ENCODE results near the gene SPG21. TPM values are rescaled to one million over a fixed set of nuclear protein-coding genes. Genes with fewer than 3 reads are reported as not detected.

The SPG21 gene
- total RNA-seq, 2 experiments from 2014 or later = 59.0 to 65.5 TPM

DNA sequence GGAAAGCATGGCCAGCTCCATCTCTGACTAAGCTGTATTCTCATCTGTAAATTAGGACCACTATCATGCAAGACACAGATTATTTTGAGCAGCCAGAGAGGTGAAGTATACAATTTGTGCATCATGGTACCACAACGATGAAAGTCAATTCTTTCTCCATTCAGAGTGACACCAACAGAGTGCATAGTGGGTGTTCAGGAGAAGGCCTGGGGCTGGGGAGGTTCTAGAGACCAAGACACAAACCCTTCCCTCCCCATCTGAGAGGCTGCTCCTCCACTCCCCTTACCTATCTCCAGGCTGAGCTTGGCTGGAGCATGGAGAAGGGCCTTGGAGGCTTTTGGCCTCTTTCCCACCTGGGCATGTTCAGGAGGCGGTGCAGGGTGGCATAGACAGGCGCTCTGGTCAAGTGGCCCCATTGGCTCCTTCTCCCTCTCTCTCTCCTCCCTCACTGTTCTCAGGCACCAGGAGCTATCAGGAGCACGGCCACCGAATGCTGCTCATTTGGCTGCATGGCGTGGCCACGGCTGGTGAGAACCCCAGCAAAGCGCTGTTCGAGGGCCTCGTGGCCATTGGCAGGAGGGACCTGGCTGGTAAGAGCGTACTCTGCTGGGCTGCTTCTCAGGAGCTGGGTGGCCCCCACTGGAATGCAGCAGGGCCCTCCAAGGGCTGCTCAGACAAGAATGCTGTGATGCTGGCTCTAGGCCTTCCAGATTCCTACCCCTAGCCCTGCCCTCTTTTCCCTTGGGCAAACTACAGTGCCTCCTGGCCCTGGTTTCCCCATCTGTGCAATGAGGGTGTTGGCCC is 40.1 kb downstream of the SPG21 start:
- ChIA-PET CTCF (interaction anchor here (0.6 kb wide), 1 partner anchor 227 kb away, joined by 3 read pairs; no protein-coding TSS in a partner anchor), POLR2A (no interaction called here)
- no peak overlapping the region for H3K27ac Mint-ChIP-seq
- H3K27me3 Mint-ChIP-seq = no peaks in the 10 kb centered on the region
- DNase-seq = no peak
- peaks cover 2% of the 10 kb centered on the region for H3K36me3 Mint-ChIP-seq (ENCODE audit: low read depth)
- no peak overlapping the region for H3K4me3 Mint-ChIP-seq
- H3K4me1 Mint-ChIP-seq = peaks cover under 1% of the 10 kb centered on the region
- no peaks in the 10 kb centered on the region for H3K9me3 Mint-ChIP-seq

- Mint-ChIP-seq H3K4me1 (no peaks in the 10 kb centered on the region), H3K36me3 (ENCODE audit: low read depth) (no peaks in the 10 kb centered on the region), H3K9me3 (no peaks in the 10 kb centered on the region), H3K4me3 (no peak overlapping the region), H3K27me3 (no peaks in the 10 kb centered on the region), H3K27ac (no peak overlapping the region)
- CTCF ChIA-PET = interaction anchor here (0.6 kb wide), 1 partner anchor 435 kb away, joined by 3 read pairs; no protein-coding TSS in a partner anchor
- no peak for DNase-seq
- POLR2A ChIA-PET = no interaction called here
Measured at GRCh38 chr15:64948916-64949315, 40.8 kb downstream of the SPG21 start.

GRCh38 chr15:64947211-64947610 is 42.5 kb downstream of the SPG21 start:
- POLR2A ChIA-PET = no interaction called here
- no peak overlapping the region for H3K4me3 Mint-ChIP-seq
- CTCF ChIA-PET = interaction anchor here (1.5 kb wide), 1 partner anchor 96 kb away, joined by 4 read pairs; no protein-coding TSS in a partner anchor

DNA sequence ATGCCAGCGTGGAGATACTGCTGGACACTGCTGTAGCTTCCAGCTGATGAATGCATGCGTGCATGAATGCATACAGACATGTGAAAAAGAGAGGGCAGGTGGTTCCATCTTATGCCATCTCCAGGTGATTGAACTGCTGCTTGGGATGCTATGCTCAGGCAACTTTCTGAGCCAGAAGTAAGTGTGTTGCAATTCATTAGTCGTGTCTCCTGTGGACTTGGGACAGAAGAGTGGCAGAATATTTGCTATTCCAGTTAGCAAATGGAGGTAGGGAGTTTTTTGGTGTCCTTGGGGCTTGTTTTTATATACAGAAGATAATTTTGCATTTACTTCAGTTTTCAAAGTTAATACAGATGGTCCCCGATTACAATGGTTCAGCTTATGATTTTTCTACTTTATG is 44.8 kb downstream of the SPG21 start:
- H3K4me3 Mint-ChIP-seq = no peak overlapping the region
- ChIA-PET POLR2A (no interaction called here), CTCF (no interaction called here)
- H3K4me1 Mint-ChIP-seq = no peaks in the 10 kb centered on the region
- no peak overlapping the region for H3K27ac Mint-ChIP-seq
- no peak for DNase-seq
- H3K27me3 Mint-ChIP-seq = no peaks in the 10 kb centered on the region
- no peaks in the 10 kb centered on the region for H3K36me3 Mint-ChIP-seq (ENCODE audit: low read depth)
- H3K9me3 Mint-ChIP-seq = no peaks in the 10 kb centered on the region

More at GRCh38 chr15:64947211-64947610, 42.5 kb downstream of the SPG21 start:
- no peak overlapping the region for H3K27ac Mint-ChIP-seq
- H3K36me3 Mint-ChIP-seq (ENCODE audit: low read depth) = no peaks in the 10 kb centered on the region
- no peaks in the 10 kb centered on the region for H3K9me3 Mint-ChIP-seq
- DNase-seq = no peak
- H3K4me1 Mint-ChIP-seq = no peaks in the 10 kb centered on the region
- H3K27me3 Mint-ChIP-seq = no peaks in the 10 kb centered on the region

DNA sequence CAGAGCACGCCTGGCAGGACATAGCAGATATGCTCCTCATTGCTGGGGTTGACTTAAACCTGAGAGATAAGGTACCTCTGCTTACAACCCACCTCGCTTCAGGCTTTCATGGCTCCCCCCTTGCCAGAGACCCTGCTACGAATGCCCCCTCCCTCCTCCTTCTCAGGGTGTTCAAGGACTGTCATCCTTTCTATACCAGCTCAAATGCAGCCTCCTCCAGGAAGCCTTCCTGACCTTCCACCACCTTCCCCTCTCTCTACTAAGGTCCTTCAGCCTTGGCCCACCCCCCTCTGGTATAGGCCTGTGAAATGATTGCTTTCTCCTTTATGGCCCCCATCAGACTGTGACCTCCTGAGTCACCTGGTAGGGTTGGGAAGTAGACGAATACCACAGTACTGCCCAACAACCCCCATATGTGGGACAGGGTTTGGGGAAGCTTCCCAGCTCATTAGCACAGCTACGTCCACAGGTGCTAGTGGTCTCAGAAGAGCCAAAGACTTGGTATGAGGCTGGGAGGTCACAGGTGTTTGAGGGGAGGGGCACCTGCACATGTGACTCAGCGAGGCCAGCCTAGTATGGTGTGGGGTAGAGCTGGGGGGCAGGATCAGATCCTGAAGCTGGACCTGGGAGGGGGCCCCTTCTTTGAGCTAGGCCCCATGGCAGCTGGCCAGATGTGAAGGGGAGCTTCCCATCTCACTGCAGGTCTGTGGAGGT is 46.0 kb downstream of the SPG21 start:
- CTCF ChIA-PET = interaction anchor here (0.8 to 1.1 kb wide), 3 partner anchors 10 to 99 kb away, joined by 3 to 5 read pairs (median 3); no protein-coding TSS in a partner anchor
- Mint-ChIP-seq H3K4me3 (no peak overlapping the region), H3K9me3 (no peaks in the 10 kb centered on the region), H3K36me3 (ENCODE audit: low read depth) (no peaks in the 10 kb centered on the region), H3K4me1 (no peaks in the 10 kb centered on the region), H3K27ac (no peak overlapping the region), H3K27me3 (no peaks in the 10 kb centered on the region)
- no peak for DNase-seq
- POLR2A ChIA-PET = no interaction called here

DNA sequence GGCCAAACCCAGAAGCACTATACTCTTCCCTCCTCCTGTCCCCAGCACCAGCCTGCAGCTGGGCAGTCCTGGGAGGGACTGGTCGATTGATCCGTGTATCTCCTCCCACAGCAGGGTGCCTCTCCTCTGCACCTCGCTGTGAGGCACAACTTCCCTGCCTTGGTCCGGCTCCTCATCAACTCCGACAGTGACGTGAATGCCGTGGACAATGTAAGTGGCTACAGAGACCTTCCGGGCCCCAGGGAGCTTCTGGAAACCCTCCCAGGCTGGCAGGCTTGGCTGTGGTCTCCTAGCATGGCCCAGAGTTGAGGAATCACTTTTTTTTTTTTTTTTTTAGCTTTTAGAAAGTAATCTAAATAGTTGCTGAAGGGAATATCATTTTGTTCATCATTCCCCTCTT is 47.4 kb downstream of the SPG21 start:
- POLR2A ChIA-PET = no interaction called here
- no peak for DNase-seq
- Mint-ChIP-seq H3K4me1 (peaks cover 5% of the 10 kb centered on the region), H3K27me3 (no peaks in the 10 kb centered on the region), H3K27ac (no peak overlapping the region), H3K4me3 (no peak overlapping the region), H3K9me3 (no peaks in the 10 kb centered on the region), H3K36me3 (ENCODE audit: low read depth) (no peaks in the 10 kb centered on the region)
- CTCF ChIA-PET = interaction anchor here (0.6 to 1.0 kb wide), 2 partner anchors 39 to 40 kb away, joined by 4 to 5 read pairs; no protein-coding TSS in a partner anchor

DNA sequence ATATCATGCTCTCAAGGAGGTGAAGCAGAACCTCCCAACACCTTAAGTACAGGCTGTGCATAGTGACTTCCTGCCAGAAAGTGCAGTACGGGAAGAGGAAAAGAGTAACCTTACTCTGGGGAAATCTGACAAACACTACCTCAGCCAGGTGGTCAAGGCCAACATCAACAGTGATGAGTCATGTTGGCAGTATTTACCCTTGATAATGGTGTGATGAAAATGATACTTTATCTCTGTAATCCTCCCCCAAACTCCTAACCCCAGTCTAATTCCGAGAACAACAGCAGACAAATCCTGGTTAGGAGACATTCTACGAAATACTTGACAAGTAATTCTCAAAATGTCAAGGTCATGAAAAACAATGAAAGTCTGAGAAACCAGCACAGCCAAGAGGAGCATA is 51.5 kb downstream of the SPG21 start:
- CTCF ChIA-PET = interaction anchor here (0.7 kb wide), 1 partner anchor 77 kb away, joined by 3 read pairs; no protein-coding TSS in a partner anchor
- peaks cover 5% of the 10 kb centered on the region for H3K4me1 Mint-ChIP-seq
- no peaks in the 10 kb centered on the region for H3K27me3 Mint-ChIP-seq
- H3K4me3 Mint-ChIP-seq = no peak overlapping the region
- no peak for DNase-seq
- H3K36me3 Mint-ChIP-seq (ENCODE audit: low read depth) = no peaks in the 10 kb centered on the region
- POLR2A ChIA-PET = no interaction called here
- no peak overlapping the region for H3K27ac Mint-ChIP-seq
- H3K9me3 Mint-ChIP-seq = no peaks in the 10 kb centered on the region

DNA sequence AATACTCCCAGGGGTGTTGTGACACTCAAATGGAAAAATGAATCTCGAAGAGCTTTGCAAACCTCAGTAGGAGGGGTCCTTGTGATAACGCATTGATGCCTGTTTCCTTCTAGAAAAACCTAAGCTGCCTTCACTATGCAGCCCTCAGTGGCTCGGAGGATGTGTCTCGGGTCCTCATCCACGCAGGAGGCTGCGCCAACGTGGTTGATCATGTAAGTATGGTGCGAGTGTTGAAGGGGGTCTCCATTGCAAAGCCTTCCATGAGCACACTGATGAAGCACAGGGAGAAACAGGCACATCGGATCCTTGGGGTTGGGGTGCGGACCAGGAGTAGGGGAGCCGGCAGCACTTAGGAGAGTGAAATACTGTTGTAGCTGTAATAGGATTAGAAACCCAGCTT is 55.7 kb downstream of the SPG21 start:
- Mint-ChIP-seq H3K4me3 (no peak overlapping the region), H3K4me1 (peaks cover 15% of the 10 kb centered on the region), H3K27me3 (no peaks in the 10 kb centered on the region), H3K9me3 (no peaks in the 10 kb centered on the region), H3K36me3 (ENCODE audit: low read depth) (no peaks in the 10 kb centered on the region), H3K27ac (no peak overlapping the region)
- CTCF ChIA-PET = interaction anchor here (1.1 kb wide), 2 partner anchors 10 to 196 kb away, joined by 3 to 4 read pairs; no protein-coding TSS in a partner anchor
- POLR2A ChIA-PET = no interaction called here
- no peak for DNase-seq

DNA sequence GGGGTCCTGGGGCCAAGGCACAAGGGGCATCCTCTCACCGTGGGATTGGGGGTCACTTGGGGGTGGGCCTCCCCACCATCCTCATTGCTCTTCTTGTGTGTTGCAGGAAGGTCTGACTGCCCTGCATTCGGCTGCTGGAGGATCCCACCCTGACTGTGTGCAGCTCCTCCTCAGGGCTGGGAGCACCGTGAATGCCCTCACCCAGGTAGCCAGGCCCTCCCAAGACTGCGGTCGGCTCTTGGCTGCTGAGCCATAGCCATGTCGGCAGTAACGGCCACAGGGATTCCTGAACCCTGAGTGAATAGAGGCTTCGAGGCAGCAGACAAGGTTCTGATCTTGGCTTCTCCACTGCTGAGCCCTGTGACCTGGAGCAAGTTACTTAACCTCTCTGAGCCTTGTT is 58.3 kb downstream of the SPG21 start:
- CTCF ChIA-PET = no interaction called here
- H3K4me1 Mint-ChIP-seq = peaks cover 23% of the 10 kb centered on the region
- no peaks in the 10 kb centered on the region for H3K9me3 Mint-ChIP-seq
- POLR2A ChIA-PET = no interaction called here
- no peaks in the 10 kb centered on the region for H3K36me3 Mint-ChIP-seq (ENCODE audit: low read depth)
- no peak overlapping the region for H3K4me3 Mint-ChIP-seq
- no peaks in the 10 kb centered on the region for H3K27me3 Mint-ChIP-seq
- no peak overlapping the region for H3K27ac Mint-ChIP-seq
- DNase-seq = no peak

DNA sequence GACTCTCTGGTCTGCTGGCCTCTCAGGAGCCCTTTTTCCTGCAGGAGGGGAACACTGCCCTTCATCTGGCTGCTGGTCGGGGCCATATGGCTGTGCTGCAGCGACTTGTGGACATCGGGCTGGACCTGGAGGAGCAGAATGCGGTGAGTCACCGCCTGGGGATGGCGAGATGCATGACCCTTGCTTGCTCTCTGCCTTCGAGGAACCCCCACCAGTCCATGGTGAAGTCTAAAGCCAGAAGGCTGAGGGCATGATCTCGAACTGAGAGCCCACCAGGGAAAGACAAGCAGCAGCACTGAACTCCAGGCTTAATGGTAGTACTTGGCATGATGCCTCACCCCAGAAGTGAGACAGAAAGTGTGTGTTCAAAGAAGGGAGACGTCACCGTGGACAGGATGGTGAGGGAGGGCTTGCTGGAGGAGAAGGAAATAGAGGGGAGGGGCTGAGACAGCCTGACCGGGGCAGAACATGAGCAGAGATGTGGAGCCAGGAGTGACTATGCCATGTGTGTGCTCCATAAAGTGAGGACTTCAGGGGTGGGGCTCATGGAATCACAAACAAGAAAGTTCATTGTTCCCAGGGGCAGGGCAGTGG is 58.8 kb downstream of the SPG21 start:
- ChIA-PET CTCF (no interaction called here), POLR2A (no interaction called here)
- Mint-ChIP-seq H3K9me3 (no peaks in the 10 kb centered on the region), H3K27ac (no peak overlapping the region), H3K36me3 (ENCODE audit: low read depth) (no peaks in the 10 kb centered on the region), H3K27me3 (no peaks in the 10 kb centered on the region), H3K4me1 (peaks cover 23% of the 10 kb centered on the region), H3K4me3 (no peak overlapping the region)
- no peak for DNase-seq

GRCh38 chr15:64930019-64930652 is 59.6 kb downstream of the SPG21 start:
- ChIA-PET CTCF (no interaction called here), POLR2A (no interaction called here)
- H3K27ac Mint-ChIP-seq = no peak overlapping the region
- H3K27me3 Mint-ChIP-seq = no peaks in the 10 kb centered on the region
- no peak overlapping the region for H3K4me3 Mint-ChIP-seq
- peaks cover 23% of the 10 kb centered on the region for H3K4me1 Mint-ChIP-seq
- H3K9me3 Mint-ChIP-seq = no peaks in the 10 kb centered on the region
- no peaks in the 10 kb centered on the region for H3K36me3 Mint-ChIP-seq (ENCODE audit: low read depth)
- DNase-seq = no peak

GRCh38 chr15:64928626-64929220 is 61.0 kb downstream of the SPG21 start:
- Mint-ChIP-seq H3K4me1 (peaks cover 23% of the 10 kb centered on the region), H3K4me3 (no peak overlapping the region), H3K36me3 (ENCODE audit: low read depth) (no peaks in the 10 kb centered on the region), H3K27ac (peak overlapping the region; percentile 56), H3K27me3 (no peaks in the 10 kb centered on the region), H3K9me3 (no peaks in the 10 kb centered on the region)
- ChIA-PET POLR2A (no interaction called here), CTCF (interaction anchor here (0.8 to 1.7 kb wide), 2 partner anchors 33 to 93 kb away, joined by 3 to 4 read pairs; no protein-coding TSS in a partner anchor)
- no peak for DNase-seq

All from activated CD4-positive, alpha-beta T cell treated with anti-CD3 and anti-CD28 coated beads, Interleukin-2, amount 10 ng/mL, durations not matched to agents 7 days and 5 days (primary cell).